SK-MEL-5 (cell line): Measurements from ENCODE around the gene PRR18. TPM values are rescaled to one million over a fixed set of nuclear protein-coding genes. Genes with fewer than 3 reads are reported as not detected.
"Not testable (repeated sequence)": the region's sequence is repeated elsewhere in the genome, so short reads cannot be mapped to it uniquely, and the experiment has no call there.

ENCODE experiments used
- DNase-seq: peaks from one replicate; pipeline ENCODE4 v3.0.0-alpha.2; 2016; ENCODE audit warnings: low read depth, low spot score
- in situ Hi-C: cut with HindIII; loops from 2 replicates; pipeline ENCODE4 v1.10.0; 2016; ENCODE audit warnings: low sequenced_read_pairs, high pct_unique_total_duplicates, low pct_unique_long_range_greater_than_20kb
- polyA plus RNA-seq, 2 experiments: library from polyadenylated mRNA; depleted of rRNA; stranded (reverse); fragments of >200 nt; gene quantifications; 2 replicates each; pipeline ENCODE4 v1.2.3, GENCODE V29; 2015
- total RNA-seq: library from RNA; depleted of rRNA; stranded (reverse); fragments of >200 nt; shearing (Covaris generic); gene quantifications from 2 replicates; pipeline ENCODE4 v1.2.3, GENCODE V29; 2014; rRNA removed

The PRR18 gene
- total RNA-seq, result not detected in 2 replicates
- not detected in 2 replicates for polyA plus RNA-seq (2015; cell fraction: cytosol; rRNA removed)
- polyA plus RNA-seq (2015; cell fraction: nucleus; rRNA removed), result not detected in 2 replicates

- DNase-seq, result no peak
- in situ Hi-C loops, result no loop called here
Measured at GRCh38 chr6:166308033-166308768, at the start of gene PRR18. TSS of gene PRR18 (minus strand) at chr6:166308392. CDS start at chr6:166308142, 250 bp downstream.

DNA sequence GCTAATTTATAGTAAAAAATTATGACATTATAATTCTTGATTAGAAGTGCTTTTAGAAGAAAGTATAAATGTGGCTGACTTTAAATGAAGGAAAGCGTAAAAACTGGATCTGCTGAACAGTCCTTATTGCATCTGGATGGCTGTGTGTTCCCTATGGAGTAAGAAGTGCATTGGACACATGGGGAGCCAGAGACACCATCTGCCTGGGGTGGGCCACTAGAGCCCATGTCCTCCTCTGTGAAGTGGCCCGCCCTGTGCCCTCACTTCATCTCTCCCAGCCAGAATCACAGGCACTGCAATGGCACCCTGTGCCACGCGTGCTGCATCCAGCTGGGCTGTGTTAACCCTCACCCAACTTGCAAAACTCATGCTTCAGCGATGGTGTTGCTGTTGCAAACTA, 47.4 kb upstream of the PRR18 start:
- no peak for DNase-seq
- in situ Hi-C loops, result no loop called here

GRCh38 chr6:166354965-166355364, 46.8 kb upstream of the PRR18 start:
- in situ Hi-C loops, result no loop called here
- DNase-seq, result no peak

GRCh38 chr6:166354143-166354542, 46.0 kb upstream of the PRR18 start:
- in situ Hi-C loops, result no loop called here
- DNase-seq, result no peak

- in situ Hi-C loops, result no loop called here
- DNase-seq, result no peak
Measured at GRCh38 chr6:166353507-166353906, 45.3 kb upstream of the PRR18 start.

DNA sequence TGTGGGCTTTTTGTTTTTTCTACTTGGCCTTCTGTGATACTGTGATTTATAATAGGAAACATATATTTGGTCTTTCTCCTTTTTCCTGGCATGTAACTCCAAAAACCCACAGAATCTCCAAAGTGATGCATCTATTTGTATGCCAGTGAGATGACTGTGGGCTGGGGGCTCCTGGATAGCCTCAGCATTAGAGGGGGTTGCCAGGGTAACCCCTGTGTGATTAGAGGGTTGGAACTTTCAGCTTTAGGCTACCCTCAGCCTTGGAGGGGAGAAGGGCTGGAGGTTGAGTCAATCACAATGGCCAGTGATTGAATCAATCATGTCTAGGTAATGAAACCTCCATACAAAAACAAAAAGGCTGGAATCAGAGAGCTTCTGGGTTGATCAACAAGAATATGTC, 44.7 kb upstream of the PRR18 start:
- DNase-seq, result no peak
- in situ Hi-C loops, result no loop called here

- peak; percentile 32 for DNase-seq
- in situ Hi-C loops, result no loop called here
Measured at GRCh38 chr6:166351715-166352285, 43.6 kb upstream of the PRR18 start.

DNA sequence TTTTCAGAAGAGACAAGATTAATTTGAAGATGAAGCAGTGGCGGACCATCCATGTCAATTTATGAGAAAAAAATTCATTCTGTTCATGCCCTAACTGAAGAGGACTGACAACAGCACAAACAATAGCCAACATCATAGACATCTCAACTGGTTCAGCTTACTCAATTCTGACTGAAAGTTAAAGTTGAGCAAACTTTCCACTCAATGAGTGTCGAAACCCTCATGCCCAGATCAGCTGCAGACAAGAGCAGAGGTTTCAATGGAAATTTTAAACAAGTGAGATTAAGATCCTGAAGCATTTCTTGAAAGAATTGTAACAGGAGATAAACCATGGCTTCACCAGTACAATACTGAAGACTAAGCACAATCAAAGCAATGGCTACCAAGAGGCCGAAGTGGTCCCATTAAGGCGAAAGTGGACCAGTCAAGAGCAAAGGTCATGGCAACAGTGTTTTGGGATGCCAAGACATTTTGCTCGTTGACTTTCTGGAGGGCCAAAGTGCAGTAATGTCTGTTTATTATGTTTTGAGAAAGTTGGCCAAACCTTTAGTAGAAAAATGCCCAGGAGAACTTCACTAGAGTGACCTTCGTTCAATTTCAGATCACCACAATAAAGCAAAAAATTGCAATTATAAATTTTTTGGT, 40.2 kb upstream of the PRR18 start:
- in situ Hi-C loops, result no loop called here

DNA sequence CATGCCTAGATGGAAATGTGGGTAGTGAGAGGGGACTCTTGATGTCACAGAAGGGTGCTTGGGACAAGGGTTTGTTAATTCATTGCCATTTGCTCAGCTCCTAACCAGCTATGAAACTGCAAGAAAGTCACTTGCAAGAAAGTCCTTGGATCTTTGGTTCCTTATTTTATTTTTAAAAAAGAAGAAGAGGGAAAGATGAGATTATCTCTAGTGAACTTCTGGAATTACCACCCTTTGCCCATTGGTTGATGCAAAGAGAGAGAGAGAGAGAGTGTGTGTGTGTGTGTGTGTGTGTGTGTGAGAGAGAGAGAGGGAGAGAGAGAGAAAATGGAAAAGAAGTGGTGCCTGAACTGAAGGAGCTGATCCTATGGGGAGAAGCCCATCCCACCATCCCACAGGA, 38.8 kb upstream of the PRR18 start:
- in situ Hi-C loops, result no loop called here
- no peak for DNase-seq

More for the DNA sequence above, 40.2 kb upstream of the PRR18 start:
- no peak for DNase-seq

DNA sequence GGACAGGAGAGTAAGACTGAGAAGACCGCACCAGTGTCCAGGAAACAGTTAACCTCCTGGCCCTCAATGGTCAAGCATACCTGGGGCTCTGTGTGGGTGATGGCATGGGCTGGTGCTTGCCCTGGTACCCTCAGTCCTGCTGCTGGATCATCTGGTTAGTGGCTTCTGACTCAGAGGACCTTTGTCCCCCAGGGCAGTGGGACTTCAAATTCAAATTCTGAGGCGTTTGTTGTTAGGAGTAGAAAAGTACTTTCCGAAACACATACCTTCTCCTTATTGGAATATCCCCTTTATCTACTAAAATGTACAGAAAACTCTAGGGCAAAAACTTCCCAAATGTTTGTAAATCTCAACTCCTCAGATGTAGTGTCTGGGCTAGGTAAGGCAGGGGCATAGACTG, 38.3 kb upstream of the PRR18 start:
- no peak for DNase-seq
- in situ Hi-C loops, result no loop called here

DNA sequence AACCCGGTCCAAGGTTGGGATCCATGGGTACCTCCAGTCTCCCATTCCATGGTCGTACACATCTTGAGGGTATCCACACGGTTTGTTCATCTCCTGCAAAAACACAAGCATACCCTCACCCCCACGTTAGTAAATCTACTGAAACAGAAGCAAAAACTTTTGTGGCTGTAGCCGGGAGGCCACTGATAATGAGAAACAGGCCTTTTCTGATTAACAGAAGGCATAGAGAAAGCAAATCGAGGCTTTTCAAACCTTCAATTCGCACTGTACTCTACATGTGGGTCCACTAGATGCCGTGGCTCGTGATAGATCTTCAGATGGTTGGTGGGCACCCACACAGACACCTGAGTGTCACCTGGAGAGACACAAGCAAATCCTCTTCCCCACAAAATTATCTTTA, 37.5 kb upstream of the PRR18 start:
- in situ Hi-C loops, DNase-seq: not testable (repeated sequence)

DNA sequence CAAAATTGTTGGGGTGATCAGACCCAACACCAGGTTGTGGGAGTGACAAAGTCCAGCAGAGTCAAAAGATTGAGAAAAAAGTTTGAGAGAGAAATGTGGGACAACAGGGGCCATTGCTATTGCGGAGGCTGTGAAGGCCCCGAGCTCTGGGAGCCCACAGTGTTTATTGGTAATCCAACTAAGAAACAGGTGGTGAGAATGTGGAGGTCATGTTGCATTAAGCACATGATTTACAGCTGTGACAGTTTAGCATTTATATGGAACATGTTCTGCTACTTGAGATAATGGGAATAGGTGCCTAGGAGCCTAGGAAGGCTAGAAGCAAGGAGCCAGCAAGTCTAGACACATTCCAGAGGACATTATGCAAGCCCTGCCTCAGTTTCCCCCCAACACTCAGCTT, 36.7 kb upstream of the PRR18 start:
- DNase-seq, in situ Hi-C loops: not testable (repeated sequence)

GRCh38 chr6:166344240-166344639, 36.0 kb upstream of the PRR18 start:
- no peak for DNase-seq
- in situ Hi-C loops, result no loop called here

DNA sequence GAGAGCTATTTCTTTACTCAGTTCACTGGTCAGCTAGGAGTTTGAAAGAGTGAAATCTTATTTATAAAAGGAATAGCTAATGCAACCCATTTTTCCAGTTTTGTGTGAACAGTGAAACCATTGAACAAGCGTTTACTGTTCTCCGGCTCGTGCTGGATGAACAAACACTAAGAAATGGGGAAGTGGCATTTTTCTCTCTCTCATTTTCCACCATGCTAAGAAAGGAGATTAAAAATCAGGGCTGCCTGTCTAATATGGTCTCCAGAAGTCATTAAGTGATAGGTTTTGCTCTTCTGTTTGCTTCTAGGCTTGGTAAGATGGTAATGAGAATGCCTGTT, 34.9 kb upstream of the PRR18 start:
- in situ Hi-C loops, result no loop called here
- DNase-seq, result no peak

DNA sequence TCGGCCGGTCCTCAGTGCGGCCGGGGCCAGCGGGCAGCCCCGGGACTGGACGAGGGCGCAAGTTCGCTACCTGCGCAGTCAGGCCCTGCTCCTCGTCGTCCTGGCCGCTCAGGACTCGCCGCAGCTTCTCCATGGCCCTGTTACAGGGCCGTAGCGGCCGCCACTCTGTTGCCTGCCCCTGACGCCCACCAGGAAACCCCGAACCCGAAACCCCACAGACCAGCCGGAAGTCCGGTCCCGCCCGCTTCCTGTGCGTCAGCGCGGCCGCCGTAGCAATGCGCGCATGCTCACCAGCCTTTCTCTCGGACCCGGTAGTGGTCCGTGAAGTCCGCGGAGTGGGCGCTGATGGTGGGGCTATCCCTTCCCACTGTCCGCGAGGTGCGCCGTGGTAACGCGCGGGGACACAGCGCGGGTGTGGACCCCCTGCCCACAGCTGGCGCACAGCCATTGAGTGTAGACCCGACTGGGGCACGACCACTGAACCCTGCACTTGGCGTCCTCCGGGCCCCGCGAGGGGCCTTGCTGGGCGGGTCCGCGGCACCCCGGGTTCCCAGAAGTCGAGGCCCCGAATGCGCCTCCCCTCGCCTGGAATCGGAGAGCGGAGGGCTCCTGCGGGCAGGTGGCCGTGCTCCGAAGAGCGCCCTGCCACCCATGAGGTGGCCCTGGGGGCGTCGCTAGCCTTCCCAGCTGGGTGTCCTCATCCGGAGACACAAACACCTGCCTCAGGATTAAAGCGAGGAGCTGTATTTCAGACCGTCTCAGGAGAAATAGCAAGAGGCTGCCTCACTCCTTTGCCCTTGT, 34.4 kb upstream of the PRR18 start, which contains the start of gene SFT2D1:
TSS of gene SFT2D1 (minus strand) at position 197 of the 801 bp plus-strand sequence. CDS start at position 133, 64 bp downstream.
- DNase-seq, result peak; percentile 66
- in situ Hi-C loops, result no loop called here

DNA sequence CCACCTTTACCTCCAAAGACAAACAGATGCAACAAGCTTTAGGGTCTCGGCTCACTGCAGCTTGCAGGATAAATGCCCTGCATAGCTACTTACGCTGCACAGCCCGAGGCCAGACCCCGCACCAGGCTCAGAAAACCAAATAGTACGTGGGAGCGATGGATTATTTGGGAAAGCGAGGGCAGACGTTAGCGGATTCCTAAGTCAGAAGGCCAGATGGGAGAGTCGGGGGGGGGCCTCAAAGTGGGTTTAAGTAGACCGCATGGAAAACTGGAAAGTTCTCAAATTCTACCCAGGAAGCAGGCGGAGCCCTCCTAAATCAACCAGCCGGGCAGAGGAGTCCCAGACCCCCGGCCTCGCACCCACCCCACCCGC, 33.8 kb upstream of the PRR18 start:
- in situ Hi-C loops, result no loop called here

GRCh38 chr6:166341464-166341863, 33.3 kb upstream of the PRR18 start:
- in situ Hi-C loops, result no loop called here
- no peak for DNase-seq

More for the DNA sequence above, 33.8 kb upstream of the PRR18 start:
- DNase-seq, result no peak

DNA sequence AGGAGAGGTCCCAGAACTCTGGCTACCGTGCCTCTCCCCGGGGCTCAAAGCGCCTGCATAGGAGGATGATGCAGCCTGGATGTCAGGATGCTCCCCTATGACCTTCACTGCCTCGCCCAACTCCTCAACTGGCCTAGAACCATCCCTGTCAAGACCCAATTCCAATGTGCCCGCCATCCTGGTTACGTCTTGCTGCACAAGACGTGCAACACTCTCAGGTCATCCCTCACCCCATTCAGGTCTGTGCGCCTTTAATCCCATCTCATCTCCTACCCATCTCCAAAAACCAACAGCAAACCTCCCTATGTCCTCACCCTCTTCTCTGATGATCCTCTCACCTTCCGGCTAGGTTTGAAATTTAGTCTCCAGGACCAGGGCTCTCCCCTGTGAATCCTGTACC, 30.7 kb upstream of the PRR18 start:
- no peak for DNase-seq
- in situ Hi-C loops, result no loop called here
